Left renal cortex interstitium (tissue), 4 donors: ENCODE measurements around the gene THBS1. TPM values are rescaled to one million over a fixed set of nuclear protein-coding genes. Genes with fewer than 3 reads are reported as not detected.

ENCODE experiments used
- DNase-seq, 4 donors: peaks; one replicate each; pipeline ENCODE4 v3.0.0-alpha.2; 2013; ENCODE audit warnings: low read depth in 4 of 4, low spot score in 2 of 4, missing footprints in 1 of 4
- polyA plus RNA-seq, 4 donors: library from polyadenylated mRNA; unstranded; fragments of 120-200 nt; gene quantifications; one replicate each; pipeline ENCODE4 v1.2.1, GENCODE V29; 2013; ENCODE audit not compliant: insufficient read length in 4 of 4

THBS1 gene
- polyA plus RNA-seq: 100 to 1,000 TPM; 153 to 190 (median 166) TPM

GRCh38 chr15:39580485-39581241 lies at the start of gene THBS1:
Gene THBS1 (plus strand): TSS chr15:39581079. CDS start chr15:39581858, 779 bp downstream.
- DNase-seq: peak; percentile 74 to 79 (median 76)

GRCh38 chr15:39534996-39535395 lies 45.9 kb upstream of the THBS1 start:
- no peak for DNase-seq

GRCh38 chr15:39535466-39535865 lies 45.4 kb upstream of the THBS1 start:
- DNase-seq: no peak

- no peak for DNase-seq
Measured at GRCh38 chr15:39538936-39539335, 41.9 kb upstream of the THBS1 start.

GRCh38 chr15:39539466-39539865 lies 41.4 kb upstream of the THBS1 start:
- no peak for DNase-seq

GRCh38 chr15:39539973-39540558 lies 40.8 kb upstream of the THBS1 start:
- DNase-seq: no peak

- DNase-seq: no peak
Measured at GRCh38 chr15:39542385-39543065, 38.4 kb upstream of the THBS1 start.

GRCh38 chr15:39543651-39544050 lies 37.2 kb upstream of the THBS1 start:
- no peak for DNase-seq

- no peak for DNase-seq
Measured at GRCh38 chr15:39546842-39547241, 34.0 kb upstream of the THBS1 start.

- DNase-seq: no peak
Measured at GRCh38 chr15:39548561-39548960, 32.3 kb upstream of the THBS1 start.

- DNase-seq: no peak
Measured at GRCh38 chr15:39549912-39550311, 31.0 kb upstream of the THBS1 start.

- no peak for DNase-seq
Measured at GRCh38 chr15:39551476-39551875, 29.4 kb upstream of the THBS1 start.

- DNase-seq: no peak
Measured at GRCh38 chr15:39552556-39552955, 28.3 kb upstream of the THBS1 start.

GRCh38 chr15:39553947-39554693 lies 26.8 kb upstream of the THBS1 start:
- no peak for DNase-seq

GRCh38 chr15:39554746-39555387 lies 26.0 kb upstream of the THBS1 start:
- no peak for DNase-seq

GRCh38 chr15:39555885-39556284 lies 25.0 kb upstream of the THBS1 start:
- no peak for DNase-seq

GRCh38 chr15:39556461-39556860 lies 24.4 kb upstream of the THBS1 start:
- DNase-seq: no peak

- no peak for DNase-seq
Measured at GRCh38 chr15:39558421-39558820, 22.5 kb upstream of the THBS1 start.

- DNase-seq: no peak
Measured at GRCh38 chr15:39564972-39565665, 15.8 kb upstream of the THBS1 start.

- no peak for DNase-seq
Measured at GRCh38 chr15:39565851-39566250, 15.0 kb upstream of the THBS1 start.
